ENCODE data around the gene AGAP1.

GRCh38 chr2:235609746-235610145, 115.9 kb downstream of the AGAP1 start:
- TF ChIP-seq CTCF (IDR thresholded peaks at IDR 0.05), result no peak
- TF ChIP-seq POLR2A (IDR thresholded peaks at IDR 0.05), result no peak
